KMS-11 (cell line): ENCODE results near the gene TNNT3.

ENCODE experiments used
- H2AFZ ChIP-seq: fragments of 200-600 bp; sonication (generic); 2 replicates; pipeline ENCODE4 v1.6.1; 2016; ENCODE audit warnings: antibody characterized with exemption, mixed run types, low read depth
- H3K27ac ChIP-seq: fragments of 200-600 bp; sonication (generic); 2 replicates; pipeline ENCODE4 v1.6.1; 2016; ENCODE audit warnings: mild to moderate bottlenecking, mixed run types
- H3K27me3 ChIP-seq: fragments of 200-600 bp; sonication (generic); 2 replicates; pipeline ENCODE4 v1.6.1; 2017; ENCODE audit warnings: mild to moderate bottlenecking, low read depth, mixed run types, moderate library complexity; ENCODE audit not compliant: insufficient read depth
- H3K36me3 ChIP-seq: fragments of 200-600 bp; sonication (generic); 2 replicates; pipeline ENCODE4 v1.6.1; 2017; ENCODE audit warnings: mild to moderate bottlenecking, mixed run types; ENCODE audit not compliant: insufficient read depth
- H3K4me1 ChIP-seq: fragments of 200-600 bp; sonication (generic); 2 replicates; pipeline ENCODE4 v1.6.1; 2016; ENCODE audit warnings: mild to moderate bottlenecking, low read depth, mixed run types; ENCODE audit not compliant: poor library complexity, severe bottlenecking
- H3K4me2 ChIP-seq: fragments of 200-600 bp; sonication (generic); 2 replicates; pipeline ENCODE4 v1.7.0; 2016; ENCODE audit warnings: mild to moderate bottlenecking, mixed run types
- H3K4me3 ChIP-seq: fragments of 200-600 bp; sonication (generic); IDR thresholded peaks from 2 replicates; pipeline ENCODE4 v1.6.1; 2017; ENCODE audit warnings: low read depth, low read length, mixed read lengths; ENCODE audit not compliant: insufficient read depth
- H3K79me2 ChIP-seq: fragments of 200-600 bp; sonication (generic); 2 replicates; pipeline ENCODE4 v1.6.1; 2016; ENCODE audit warnings: low read depth, mixed run types; ENCODE audit not compliant: insufficient read depth
- H3K9ac ChIP-seq: fragments of 200-600 bp; sonication (generic); 2 replicates; pipeline ENCODE4 v1.6.1; 2016; ENCODE audit warnings: mild to moderate bottlenecking, mixed run types
- H4K20me1 ChIP-seq: fragments of 200-600 bp; sonication (generic); 2 replicates; pipeline ENCODE4 v1.6.1; 2016; ENCODE audit warnings: mild to moderate bottlenecking, mixed run types; ENCODE audit not compliant: insufficient read depth
- TF ChIP-seq, protein P1 (sequence below): fragments of 200-600 bp; sonication (generic); conservative IDR thresholded peaks from 2 replicates; pipeline ENCODE4 v1.6.1; 2017; ENCODE audit warnings: low read depth, mild to moderate bottlenecking, antibody characterized with exemption, low read length, moderate library complexity, mixed read lengths

TNNT3 gene

DNA sequence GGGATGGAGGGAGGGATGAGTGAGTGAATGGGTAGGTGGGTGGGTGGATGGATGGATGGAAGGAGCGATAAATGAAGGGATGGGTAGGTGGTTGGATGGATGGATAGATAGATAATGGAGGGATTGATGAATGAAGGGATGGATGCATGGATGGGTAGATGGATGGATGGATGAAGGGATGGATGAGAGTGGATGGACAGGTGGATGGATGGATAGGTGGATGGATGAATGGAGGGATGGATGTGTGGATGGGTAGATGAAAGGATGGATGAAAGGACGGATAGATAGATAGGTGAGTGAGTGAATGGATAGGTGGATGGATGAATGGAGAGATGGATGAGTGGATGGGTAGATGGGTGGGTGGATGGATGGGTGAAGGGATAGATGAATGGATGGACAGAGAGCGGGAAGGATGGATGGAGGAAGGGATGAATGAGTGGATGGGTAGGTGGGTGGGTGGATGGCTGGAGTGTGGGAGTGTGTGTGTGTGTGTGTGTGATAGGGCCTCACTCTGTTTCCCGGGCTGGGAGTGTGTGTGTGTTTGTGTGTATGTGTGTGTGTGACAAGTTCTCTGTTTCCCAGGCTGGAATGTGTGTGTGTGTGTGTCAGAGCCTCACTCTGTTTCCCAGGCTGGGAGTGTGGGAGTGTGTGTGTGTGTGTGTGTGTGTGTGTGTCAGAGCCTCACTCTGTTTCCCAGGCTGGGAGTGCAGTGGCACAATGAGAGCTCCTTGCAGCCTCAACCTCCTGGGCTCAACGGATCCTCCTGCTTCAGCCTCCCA, 25.7 kb upstream of the TNNT3 start:
- H4K20me1 ChIP-seq, result no peaks in the 10 kb centered on the region
- H3K79me2 ChIP-seq, result no peaks in the 10 kb centered on the region
- H3K36me3 ChIP-seq, result no peaks in the 10 kb centered on the region
- TF ChIP-seq, protein P1, sequence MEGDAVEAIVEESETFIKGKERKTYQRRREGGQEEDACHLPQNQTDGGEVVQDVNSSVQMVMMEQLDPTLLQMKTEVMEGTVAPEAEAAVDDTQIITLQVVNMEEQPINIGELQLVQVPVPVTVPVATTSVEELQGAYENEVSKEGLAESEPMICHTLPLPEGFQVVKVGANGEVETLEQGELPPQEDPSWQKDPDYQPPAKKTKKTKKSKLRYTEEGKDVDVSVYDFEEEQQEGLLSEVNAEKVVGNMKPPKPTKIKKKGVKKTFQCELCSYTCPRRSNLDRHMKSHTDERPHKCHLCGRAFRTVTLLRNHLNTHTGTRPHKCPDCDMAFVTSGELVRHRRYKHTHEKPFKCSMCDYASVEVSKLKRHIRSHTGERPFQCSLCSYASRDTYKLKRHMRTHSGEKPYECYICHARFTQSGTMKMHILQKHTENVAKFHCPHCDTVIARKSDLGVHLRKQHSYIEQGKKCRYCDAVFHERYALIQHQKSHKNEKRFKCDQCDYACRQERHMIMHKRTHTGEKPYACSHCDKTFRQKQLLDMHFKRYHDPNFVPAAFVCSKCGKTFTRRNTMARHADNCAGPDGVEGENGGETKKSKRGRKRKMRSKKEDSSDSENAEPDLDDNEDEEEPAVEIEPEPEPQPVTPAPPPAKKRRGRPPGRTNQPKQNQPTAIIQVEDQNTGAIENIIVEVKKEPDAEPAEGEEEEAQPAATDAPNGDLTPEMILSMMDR, result no peak
- H3K4me2 ChIP-seq, result no peak overlapping the region
- H3K27me3 ChIP-seq, result peaks cover 84% of the 10 kb centered on the region
- H3K4me1 ChIP-seq, result no peaks in the 10 kb centered on the region
- H3K9ac ChIP-seq, result no peak overlapping the region
- no peak overlapping the region for H3K27ac ChIP-seq
- H3K4me3 ChIP-seq, result no peak overlapping the region
- H2AFZ ChIP-seq, result no peak overlapping the region

DNA sequence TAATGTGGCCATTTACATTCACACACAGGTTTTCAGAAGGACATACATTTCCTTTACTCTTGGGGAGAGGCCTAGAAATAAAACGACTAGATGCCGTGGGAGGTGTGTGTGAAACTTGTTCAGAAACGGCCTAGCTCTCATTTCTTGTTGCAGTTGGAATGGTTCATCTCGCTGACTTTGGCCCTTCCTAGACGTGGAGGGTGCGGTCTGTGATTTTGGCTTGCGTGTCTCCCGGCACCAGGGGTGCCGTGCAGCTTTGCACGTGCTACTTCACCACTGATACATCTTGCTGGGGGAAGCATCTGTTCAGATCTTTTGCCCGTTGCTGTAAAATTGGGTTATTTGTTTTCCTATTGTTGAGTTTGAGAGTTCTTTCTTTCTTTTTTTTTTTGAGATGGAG, 24.7 kb upstream of the TNNT3 start:
- H3K4me2 ChIP-seq, result no peak overlapping the region
- no peak overlapping the region for H3K9ac ChIP-seq
- H3K79me2 ChIP-seq, result no peaks in the 10 kb centered on the region
- H3K27me3 ChIP-seq, result peaks cover 84% of the 10 kb centered on the region
- no peaks in the 10 kb centered on the region for H3K4me1 ChIP-seq
- no peak overlapping the region for H2AFZ ChIP-seq
- H4K20me1 ChIP-seq, result no peaks in the 10 kb centered on the region
- H3K36me3 ChIP-seq, result no peaks in the 10 kb centered on the region
- no peak overlapping the region for H3K4me3 ChIP-seq
- no peak overlapping the region for H3K27ac ChIP-seq
- TF ChIP-seq, protein P1, result no peak

- Histone ChIP-seq H3K4me2 (no peak overlapping the region), H3K27ac (no peak overlapping the region), H3K36me3 (no peaks in the 10 kb centered on the region), H3K4me3 (no peak overlapping the region), H2AFZ (no peak overlapping the region), H3K27me3 (peaks cover 85% of the 10 kb centered on the region), H3K9ac (no peak overlapping the region), H4K20me1 (no peaks in the 10 kb centered on the region), H3K4me1 (no peaks in the 10 kb centered on the region), H3K79me2 (no peaks in the 10 kb centered on the region)
- TF ChIP-seq, protein P1, result no peak
Observed at GRCh38 chr11:1896468-1896867, 23.0 kb upstream of the TNNT3 start.

GRCh38 chr11:1896923-1897322, 22.6 kb upstream of the TNNT3 start:
- H3K4me1 ChIP-seq, result no peaks in the 10 kb centered on the region
- H3K9ac ChIP-seq, result no peak overlapping the region
- no peaks in the 10 kb centered on the region for H3K36me3 ChIP-seq
- peaks cover 85% of the 10 kb centered on the region for H3K27me3 ChIP-seq
- H3K4me3 ChIP-seq, result no peak overlapping the region
- no peaks in the 10 kb centered on the region for H3K79me2 ChIP-seq
- H3K4me2 ChIP-seq, result no peak overlapping the region
- TF ChIP-seq, protein P1, result no peak
- no peak overlapping the region for H2AFZ ChIP-seq
- no peak overlapping the region for H3K27ac ChIP-seq
- no peaks in the 10 kb centered on the region for H4K20me1 ChIP-seq
